MCF 10A (cell line): Measurements from ENCODE around the gene DTX1. TPM values are rescaled to one million over a fixed set of nuclear protein-coding genes. Genes with fewer than 3 reads are reported as not detected.

Experiments used
- BruUV-seq: library from RNA; stranded (reverse); fragments of 400-500 nt; replicated peaks from 2 replicates; lab custom pipeline; 2021; lab: Mats Ljungman, UMichigan
- CTCF ChIA-PET: fragments of 300-600 bp; sonication (Branson Sonifier 250); formaldehyde crosslinking; extraction: SDS; loops from one replicate; lab custom pipeline; 2021; ENCODE audit warnings: antibody characterized with exemption, inconsistent platforms; lab: Yijun Ruan, JAX
- POLR2A ChIA-PET: fragments of 300-600, 350-650 bp; sonication (Branson Sonifier 250); formaldehyde crosslinking; extraction: SDS; loops from one replicate; lab custom pipeline; 2020; ENCODE audit warnings: antibody characterized with exemption, inconsistent platforms; lab: Yijun Ruan, JAX
- DNase-seq: peaks from one replicate; pipeline ENCODE4 v3.0.0-alpha.2; 2018; ENCODE audit not compliant: unreplicated experiment
- H3K27ac Mint-ChIP-seq: one replicate; pipeline ENCODE4 v1.8.0; 2022; ENCODE audit warnings: mild to moderate bottlenecking, low read depth, mixed read lengths; ENCODE audit not compliant: unreplicated experiment
- H3K27me3 Mint-ChIP-seq: one replicate; pipeline ENCODE4 v1.8.0; 2022; ENCODE audit warnings: mixed read lengths; ENCODE audit not compliant: insufficient read depth, unreplicated experiment
- H3K36me3 Mint-ChIP-seq: one replicate; pipeline ENCODE4 v1.8.0; 2022; ENCODE audit warnings: mild to moderate bottlenecking, moderate library complexity, mixed read lengths; ENCODE audit not compliant: insufficient read depth, unreplicated experiment
- H3K4me1 Mint-ChIP-seq: one replicate; pipeline ENCODE4 v1.8.0; 2022; ENCODE audit warnings: mixed read lengths; ENCODE audit not compliant: insufficient read depth, unreplicated experiment
- H3K4me3 Mint-ChIP-seq: one replicate; pipeline ENCODE4 v1.8.0; 2022; ENCODE audit warnings: mild to moderate bottlenecking, moderate library complexity, mixed read lengths; ENCODE audit not compliant: unreplicated experiment
- H3K9me3 Mint-ChIP-seq: one replicate; pipeline ENCODE4 v1.8.0; 2022; ENCODE audit warnings: mixed read lengths; ENCODE audit not compliant: unreplicated experiment
- intact Hi-C: fragments of 100-400 bp; cut with micrococcal nuclease; formaldehyde crosslinking; loops from 2 replicates; pipeline ENCODE4 v1.14.1; 2022
- total RNA-seq: library from RNA; stranded (reverse); gene quantifications from 2 replicates; pipeline ENCODE4 v1.2.3, GENCODE V29; 2022
- TF ChIP-seq, protein P1 (sequence below): fragments of 200-600 bp; IDR thresholded peaks from one replicate; pipeline ENCODE4 v1.8.0; 2022; ENCODE audit warnings: antibody characterized with exemption, mild to moderate bottlenecking; ENCODE audit not compliant: unreplicated experiment

The DTX1 gene
- total RNA-seq, 1 experiment from 2014 or later = not detected

DNA sequence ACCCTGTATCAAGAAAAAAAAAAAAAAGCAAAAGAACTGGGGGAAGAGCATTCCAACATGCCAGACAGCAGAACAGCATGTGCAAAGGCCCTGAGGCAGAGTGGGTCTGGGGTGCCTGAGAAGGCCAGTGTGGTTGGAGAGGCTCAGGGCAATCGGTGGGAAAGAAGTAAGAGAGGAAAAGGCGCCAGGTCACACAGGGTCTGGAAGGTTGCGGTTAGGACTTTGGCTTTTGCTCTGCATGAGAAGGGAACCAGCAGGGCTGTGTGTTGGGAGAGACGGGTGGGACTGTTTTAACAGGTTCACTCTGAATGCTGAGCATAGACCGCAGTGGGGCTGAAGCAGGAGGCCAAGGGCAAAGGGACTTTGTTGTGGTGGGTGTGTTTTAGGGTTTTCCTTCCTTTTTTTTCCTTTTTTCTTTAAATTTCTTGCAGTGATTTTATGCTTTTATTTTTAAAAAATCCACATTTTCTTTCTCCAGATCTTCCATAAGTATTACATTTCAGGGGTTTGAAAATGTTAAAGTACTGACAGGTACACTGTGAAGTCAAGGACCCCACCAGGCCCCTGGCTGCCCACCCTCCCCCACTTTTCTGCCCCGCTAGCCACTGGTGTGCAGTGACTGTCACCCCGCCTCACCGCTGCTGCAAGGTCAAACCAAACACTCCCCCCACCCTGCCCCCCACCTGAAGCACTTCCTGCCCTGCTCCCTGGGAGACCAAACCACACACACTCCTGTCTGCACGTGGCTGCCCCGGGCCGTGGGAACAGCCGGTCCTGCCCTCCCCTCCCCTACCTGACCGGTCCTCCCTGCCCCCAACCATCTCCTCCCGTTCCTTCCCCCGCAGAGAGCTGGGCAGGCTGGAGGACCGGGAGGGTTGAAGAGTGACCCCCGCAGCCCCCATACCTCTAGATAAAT lies 30.0 kb downstream of the DTX1 start:
- no peak for DNase-seq
- POLR2A ChIA-PET = no interaction called here
- no peak overlapping the region for H3K4me3 Mint-ChIP-seq
- H3K27me3 Mint-ChIP-seq = peaks cover 21% of the 10 kb centered on the region
- H3K36me3 Mint-ChIP-seq = no peaks in the 10 kb centered on the region
- intact Hi-C loops = no loop called here
- CTCF ChIA-PET = interaction anchor here (1.3 kb wide), 1 partner anchor 89 kb away, joined by 3 read pairs; no protein-coding TSS in a partner anchor
- H3K27ac Mint-ChIP-seq = no peak overlapping the region
- no peaks in the 10 kb centered on the region for H3K9me3 Mint-ChIP-seq
- TF ChIP-seq, protein P1, sequence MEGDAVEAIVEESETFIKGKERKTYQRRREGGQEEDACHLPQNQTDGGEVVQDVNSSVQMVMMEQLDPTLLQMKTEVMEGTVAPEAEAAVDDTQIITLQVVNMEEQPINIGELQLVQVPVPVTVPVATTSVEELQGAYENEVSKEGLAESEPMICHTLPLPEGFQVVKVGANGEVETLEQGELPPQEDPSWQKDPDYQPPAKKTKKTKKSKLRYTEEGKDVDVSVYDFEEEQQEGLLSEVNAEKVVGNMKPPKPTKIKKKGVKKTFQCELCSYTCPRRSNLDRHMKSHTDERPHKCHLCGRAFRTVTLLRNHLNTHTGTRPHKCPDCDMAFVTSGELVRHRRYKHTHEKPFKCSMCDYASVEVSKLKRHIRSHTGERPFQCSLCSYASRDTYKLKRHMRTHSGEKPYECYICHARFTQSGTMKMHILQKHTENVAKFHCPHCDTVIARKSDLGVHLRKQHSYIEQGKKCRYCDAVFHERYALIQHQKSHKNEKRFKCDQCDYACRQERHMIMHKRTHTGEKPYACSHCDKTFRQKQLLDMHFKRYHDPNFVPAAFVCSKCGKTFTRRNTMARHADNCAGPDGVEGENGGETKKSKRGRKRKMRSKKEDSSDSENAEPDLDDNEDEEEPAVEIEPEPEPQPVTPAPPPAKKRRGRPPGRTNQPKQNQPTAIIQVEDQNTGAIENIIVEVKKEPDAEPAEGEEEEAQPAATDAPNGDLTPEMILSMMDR = no peak
- H3K4me1 Mint-ChIP-seq = peaks cover 2% of the 10 kb centered on the region
- BruUV-seq = no TSS peak

DNA sequence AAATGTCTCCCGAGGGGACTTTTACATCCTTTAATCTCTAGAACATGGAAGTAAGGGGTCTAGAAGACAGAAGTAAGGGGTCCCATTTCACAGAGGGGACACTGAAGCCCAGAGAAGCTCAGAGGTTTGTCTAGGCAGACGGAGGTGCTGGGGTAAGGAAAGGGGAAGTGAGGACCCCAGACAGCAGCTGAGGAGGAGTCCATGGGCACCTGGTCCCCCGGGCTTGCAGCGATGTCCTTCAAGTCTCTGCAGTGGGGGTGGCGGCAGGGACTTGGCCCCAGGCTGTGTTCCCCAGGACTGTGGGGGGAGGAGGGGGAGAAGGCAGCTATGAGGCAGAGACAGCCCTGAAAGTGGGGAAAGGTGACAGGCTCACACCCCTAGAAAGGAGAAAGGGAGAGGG lies 30.7 kb downstream of the DTX1 start:
- TF ChIP-seq, protein P1 = no peak
- intact Hi-C loops = no loop called here
- Mint-ChIP-seq H3K27me3 (peaks cover 27% of the 10 kb centered on the region), H3K4me3 (no peak overlapping the region), H3K27ac (no peak overlapping the region), H3K9me3 (no peaks in the 10 kb centered on the region), H3K4me1 (no peaks in the 10 kb centered on the region), H3K36me3 (no peaks in the 10 kb centered on the region)
- DNase-seq = no peak
- ChIA-PET POLR2A (no interaction called here), CTCF (interaction anchor here (1.3 kb wide), 1 partner anchor 88 kb away, joined by 3 read pairs; no protein-coding TSS in a partner anchor)
- no TSS peak for BruUV-seq

DNA sequence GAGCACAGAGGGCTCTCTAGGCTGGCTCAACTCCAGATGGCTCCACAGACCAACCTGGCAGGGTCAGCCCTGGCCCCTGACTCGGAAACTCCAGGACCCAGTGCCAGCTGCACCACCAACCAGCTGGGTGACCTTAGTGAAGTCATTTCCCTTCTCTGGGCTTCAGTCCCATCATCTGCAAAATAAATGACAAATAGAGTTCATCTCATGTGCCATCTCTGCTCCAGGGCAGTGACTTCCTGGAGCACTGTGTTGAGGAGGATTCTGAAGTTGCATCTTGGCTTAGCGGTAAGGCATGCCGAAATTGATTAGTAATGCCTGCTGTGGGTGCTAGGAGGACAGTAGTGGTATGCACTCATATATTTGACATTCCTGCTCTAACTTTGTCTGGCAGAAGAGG lies 31.5 kb downstream of the DTX1 start:
- no peaks in the 10 kb centered on the region for H3K4me1 Mint-ChIP-seq
- no peaks in the 10 kb centered on the region for H3K36me3 Mint-ChIP-seq
- no peak overlapping the region for H3K27ac Mint-ChIP-seq
- H3K27me3 Mint-ChIP-seq = peaks cover 27% of the 10 kb centered on the region
- H3K9me3 Mint-ChIP-seq = no peaks in the 10 kb centered on the region
- intact Hi-C loops = no loop called here
- TF ChIP-seq, protein P1 = no peak
- ChIA-PET POLR2A (no interaction called here), CTCF (interaction anchor here (1.3 kb wide), 1 partner anchor 87 kb away, joined by 3 read pairs; no protein-coding TSS in a partner anchor)
- no peak for DNase-seq
- no peak overlapping the region for H3K4me3 Mint-ChIP-seq
- BruUV-seq = no TSS peak

DNA sequence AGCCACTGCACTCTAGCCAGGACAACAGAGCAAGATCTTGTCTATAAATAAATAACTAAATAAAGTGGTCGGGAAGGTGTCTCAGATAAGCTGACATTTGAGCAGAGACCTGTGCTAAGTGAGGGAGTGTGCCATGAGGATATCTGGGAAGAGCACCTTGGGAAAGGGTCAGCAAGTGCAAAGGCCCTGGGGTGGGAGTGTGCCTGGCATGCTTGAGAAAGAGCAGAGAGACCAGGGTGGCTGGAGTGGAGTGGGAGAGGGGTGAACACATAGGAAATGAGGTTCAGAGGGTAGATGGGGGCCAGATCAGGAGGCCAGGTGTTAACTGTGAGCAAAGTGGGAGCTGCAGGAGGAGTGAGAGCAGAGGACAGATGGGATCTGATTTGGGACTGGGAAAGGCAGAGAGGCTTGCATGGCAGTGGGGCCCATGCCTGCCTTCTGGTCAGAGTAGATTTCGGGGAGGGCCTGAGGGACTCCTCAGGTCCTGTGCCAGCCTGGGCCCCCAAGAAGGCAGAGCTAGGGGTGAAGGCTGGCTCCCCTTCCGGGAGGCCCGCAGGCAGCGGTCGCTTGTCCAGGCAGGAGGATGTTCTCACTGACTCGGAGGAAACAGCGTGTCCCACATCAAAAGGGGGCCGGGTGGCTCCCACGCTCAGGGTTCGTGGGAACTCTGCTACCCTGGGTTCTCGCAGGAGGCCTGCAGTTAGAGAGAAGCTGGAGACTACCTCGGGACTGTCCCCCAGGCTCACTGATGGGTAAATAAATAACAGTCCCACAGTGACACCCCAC lies 32.6 kb downstream of the DTX1 start:
- intact Hi-C loops = no loop called here
- no peak overlapping the region for H3K4me3 Mint-ChIP-seq
- BruUV-seq = no TSS peak
- no peak overlapping the region for H3K27ac Mint-ChIP-seq
- POLR2A ChIA-PET = interaction anchor here (0.6 kb wide), 2 partner anchors 36 to 239 kb away, joined by 3 to 5 read pairs; no protein-coding TSS in a partner anchor
- TF ChIP-seq, protein P1 = no peak
- no peaks in the 10 kb centered on the region for H3K9me3 Mint-ChIP-seq
- no peak for DNase-seq
- no peaks in the 10 kb centered on the region for H3K36me3 Mint-ChIP-seq
- CTCF ChIA-PET = interaction anchor here (0.6 to 0.7 kb wide), 2 partner anchors 9 to 68 kb away, joined by 3 read pairs; no protein-coding TSS in a partner anchor
- peaks cover 17% of the 10 kb centered on the region for H3K27me3 Mint-ChIP-seq
- H3K4me1 Mint-ChIP-seq = no peaks in the 10 kb centered on the region
